ENCODE data around the gene NIM1K. TPM values are rescaled to one million over a fixed set of nuclear protein-coding genes. Genes with fewer than 3 reads are reported as not detected.

NIM1K gene
- total and polyA plus RNA-seq, 2 of the 13 experiments (the other 11 are each of a cell fraction or from before 2014, with no cell fraction given), result 0.04 TPM; not detected in 1

- 0 out of 2 replicates have a peak, but pooled peaks have one; percentile 53 for TF ChIP-seq ZNF160 (CRISPR knock-in tag; IDR thresholded peaks at IDR 0.05)
- no peak for TF ChIP-seq ZNF496 (CRISPR knock-in tag; IDR thresholded peaks at IDR 0.05; ENCODE audit: insufficient replicate concordance)
- TF ChIP-seq ZNF549 (CRISPR knock-in tag; IDR thresholded peaks at IDR 0.05), result no peak
- no peak for TF ChIP-seq PBX3 (CRISPR knock-in tag; IDR thresholded peaks at IDR 0.05; ENCODE audit: borderline replicate concordance)
- TF ChIP-seq ZNF275 (CRISPR knock-in tag; IDR thresholded peaks at IDR 0.05; ENCODE audit: borderline replicate concordance), result no peak
- no peak for TF ChIP-seq SNAI1 (CRISPR knock-in tag; IDR thresholded peaks at IDR 0.05; ENCODE audit: borderline replicate concordance)
- peak; percentile 32; the same call in 1 of the 2 replicates for TF ChIP-seq HIVEP1 (CRISPR knock-in tag; IDR thresholded peaks at IDR 0.05)
- 0 out of 2 replicates have a peak, but pooled peaks have one; percentile 57 for TF ChIP-seq KLF12 (CRISPR knock-in tag; IDR thresholded peaks at IDR 0.05; ENCODE audit: borderline replicate concordance)
- TF ChIP-seq ZNF670 (CRISPR knock-in tag; IDR thresholded peaks at IDR 0.05; ENCODE audit: borderline replicate concordance), result peak; percentile 69; the same call in 1 of the 2 replicates
- no peak for TF ChIP-seq CAMTA2 (CRISPR knock-in tag; IDR thresholded peaks at IDR 0.05; ENCODE audit: borderline replicate concordance)
- TF ChIP-seq CERS6 (CRISPR knock-in tag; IDR thresholded peaks at IDR 0.05), result no peak
- TF ChIP-seq MTF1 (CRISPR knock-in tag; IDR thresholded peaks at IDR 0.05), result no peak
- no peak for TF ChIP-seq ZHX1 (CRISPR knock-in tag; IDR thresholded peaks at IDR 0.05; ENCODE audit: low read depth)
- TF ChIP-seq ZNF687 (CRISPR knock-in tag; IDR thresholded peaks at IDR 0.05), result peak; percentile 76
- no peak for TF ChIP-seq ZFAT (CRISPR knock-in tag; conservative IDR thresholded peaks at IDR 0.05)
- TF ChIP-seq KMT2A (CRISPR knock-in tag; IDR thresholded peaks at IDR 0.05), result no peak
- TF ChIP-seq MAZ (IDR thresholded peaks at IDR 0.05; ENCODE audit: borderline replicate concordance, low read depth, low read length), result no peak
- TF ChIP-seq MAZ (CRISPR knock-in tag; IDR thresholded peaks at IDR 0.05; ENCODE audit: low read depth), result peak; percentile 19; the same call in 1 of the 2 replicates
Observed at GRCh38 chr5:43191740-43192557, at the start of gene NIM1K (continued).
